Stimulated activated CD4-positive, alpha-beta T cell treated with anti-CD3 and anti-CD28 coated beads, Interleukin-15, amount 100 ng/mL, for 1 hour (primary cell): ENCODE measurements around the gene APOL1.

Experiments used
- DNase-seq, 2 donors: peaks; one replicate each; pipeline ENCODE4 v3.0.0-alpha.2; 2020; ENCODE audit warnings: low read depth in 1 of 2, low spot score in 1 of 2

The APOL1 gene

DNA sequence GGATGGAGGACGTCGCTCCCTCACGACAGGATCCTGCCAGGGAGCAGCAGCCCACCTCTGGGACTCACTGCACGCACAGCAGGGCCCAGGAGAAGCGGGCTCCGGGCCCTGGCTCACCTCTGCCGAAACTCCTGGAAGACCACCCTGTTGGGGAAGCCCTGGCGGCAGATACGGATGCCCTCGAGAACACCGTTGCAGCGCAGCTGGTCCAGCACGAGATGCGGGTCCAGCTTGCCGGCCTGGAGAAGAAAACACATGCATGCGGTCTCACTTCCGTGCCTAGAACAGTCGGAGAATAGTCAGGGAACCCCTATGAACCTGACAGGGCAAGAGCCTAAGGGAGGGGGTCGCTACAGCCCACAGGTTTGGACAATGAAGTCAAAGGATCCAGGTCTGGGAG lies 52.9 kb downstream of the APOL1 start:
- no peak for DNase-seq

DNA sequence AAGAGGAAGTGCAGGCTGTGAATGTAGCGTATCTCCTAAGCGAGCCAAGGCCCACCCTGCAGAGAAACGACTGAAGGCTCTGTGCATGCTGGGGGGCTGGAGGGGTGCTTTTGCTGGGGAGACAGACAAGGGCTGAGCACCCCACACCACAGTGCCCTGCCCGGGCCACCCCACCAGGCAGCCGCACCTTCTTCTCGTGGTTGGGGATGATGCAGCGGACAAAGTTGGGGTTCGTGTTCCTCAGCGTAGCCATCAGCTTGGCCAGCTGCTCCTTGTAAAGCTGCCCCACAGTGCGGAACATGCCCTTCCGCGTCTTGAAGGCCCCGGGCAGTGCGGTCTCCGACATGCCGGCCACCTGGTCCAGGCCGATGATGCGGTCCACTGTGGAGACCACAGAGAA lies 53.3 kb downstream of the APOL1 start:
- no peak for DNase-seq

DNA sequence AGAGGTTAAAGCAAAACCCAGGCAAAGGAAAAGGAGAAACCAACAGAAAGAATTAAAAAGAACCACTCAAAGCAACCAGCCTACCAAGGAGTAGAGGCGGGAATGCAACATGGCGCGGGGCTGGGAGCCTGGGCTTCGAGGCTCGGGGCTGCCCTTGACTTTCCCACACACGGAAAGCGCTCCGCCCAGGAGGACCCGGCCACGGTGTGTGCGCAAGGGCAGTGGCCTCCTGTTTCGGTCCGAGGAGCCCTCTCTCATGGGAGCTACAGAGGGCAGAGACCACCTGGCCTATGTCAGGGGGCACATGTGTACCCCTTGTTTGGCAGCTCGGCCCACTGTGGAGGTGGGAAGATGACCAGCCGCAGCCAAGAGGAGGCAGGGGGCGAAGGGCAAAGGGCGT lies 55.9 kb downstream of the APOL1 start:
- no peak for DNase-seq

DNA sequence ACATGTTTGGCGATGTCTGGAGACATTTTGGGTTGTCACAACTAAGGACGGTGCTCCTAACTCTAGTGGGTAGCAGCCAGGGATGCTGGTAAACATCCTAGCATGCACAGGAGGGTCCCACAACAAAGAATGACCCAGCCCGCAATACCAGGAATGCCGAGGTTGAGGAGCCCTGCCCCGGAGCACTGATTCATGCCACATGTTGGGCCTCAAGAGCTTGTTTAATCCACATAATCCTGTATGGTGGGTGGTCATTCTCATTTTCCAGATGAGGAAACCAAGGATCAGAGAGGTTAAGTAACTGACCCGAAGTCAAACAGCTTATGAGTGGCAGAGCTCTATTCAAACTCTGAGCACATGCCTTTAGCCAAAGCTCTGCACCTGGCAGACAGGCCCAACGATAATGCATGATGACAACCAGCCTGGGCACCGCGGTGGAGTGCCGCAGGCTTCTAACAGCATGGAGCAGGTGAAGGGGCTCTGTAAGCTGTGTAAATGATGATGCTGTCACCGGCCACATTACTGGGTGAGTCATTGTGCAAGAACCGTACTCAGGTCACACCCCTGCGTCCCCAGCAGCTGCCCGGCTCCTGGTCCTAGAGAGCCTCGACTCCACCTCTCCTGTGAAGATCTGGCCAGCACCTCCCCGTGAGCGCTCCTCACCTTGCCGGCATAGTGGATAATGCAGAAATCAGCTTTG lies 58.6 kb downstream of the APOL1 start:
- DNase-seq: no peak

DNA sequence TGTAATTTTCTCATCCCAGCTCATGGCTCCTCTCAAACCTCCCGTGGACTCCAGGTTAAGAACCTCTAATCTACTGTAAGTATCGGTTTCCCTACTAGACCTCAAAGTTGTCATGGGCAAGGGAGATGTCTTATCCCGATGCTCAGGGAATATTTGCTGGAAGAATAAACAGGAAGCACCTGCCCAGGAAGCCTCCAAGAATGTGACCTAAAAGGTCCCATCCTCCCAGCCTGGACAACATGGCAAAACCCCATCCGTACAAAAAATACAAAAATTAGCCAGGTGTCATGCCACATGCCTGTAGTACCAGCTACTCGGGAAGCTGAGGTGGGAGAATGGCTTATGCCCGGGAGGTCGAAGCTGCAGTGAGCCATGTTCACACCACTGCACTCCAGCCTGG lies 62.4 kb downstream of the APOL1 start:
- DNase-seq: no peak

DNA sequence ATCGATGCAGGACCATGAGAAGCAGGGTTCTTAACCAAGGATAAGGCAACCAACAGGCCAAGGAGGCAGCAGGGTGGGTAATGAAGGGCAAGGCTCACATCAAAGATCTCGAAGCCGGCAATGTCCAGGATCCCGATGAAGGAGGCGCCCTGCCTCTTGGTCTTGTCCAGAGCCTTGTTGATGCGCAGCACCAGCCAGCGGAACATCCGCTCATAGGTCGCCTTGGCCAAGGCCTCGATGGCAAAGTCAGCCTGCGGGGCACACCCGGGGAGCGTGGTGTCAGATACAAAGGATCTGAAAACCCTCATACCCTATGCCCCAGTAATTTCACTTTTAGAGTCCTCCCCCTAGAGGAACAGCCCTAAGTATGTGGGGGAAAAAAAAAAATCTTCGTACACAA lies 63.5 kb downstream of the APOL1 start:
- DNase-seq: no peak
